H1 (cell line): ENCODE measurements around the gene CSRP1. TPM values are rescaled to one million over a fixed set of nuclear protein-coding genes. Genes with fewer than 3 reads are reported as not detected.

Source experiments
- CTCF ChIA-PET: fragments of 300-600 bp; sonication (Branson Sonifier 250); formaldehyde crosslinking; loops from one replicate; lab custom pipeline; 2021; ENCODE audit not compliant: partially characterized antibody; lab: Charles Lee
- POLR2A ChIA-PET: fragments of 300-600 bp; sonication (Branson Sonifier 250); formaldehyde crosslinking; loops from one replicate; lab custom pipeline; 2021; ENCODE audit warnings: inconsistent platforms; ENCODE audit not compliant: partially characterized antibody; lab: Charles Lee
- DNase-seq, 2 experiments: peaks; one replicate each; pipeline versions ENCODE4 v3.0.0 to v3.0.0-alpha.2; 2010 to 2022; ENCODE audit warnings: low spot score in 2 of 2, low read depth in 1 of 2, mixed read lengths in 1 of 2
- FAIRE-seq: peaks from 2 replicates; lab custom pipeline; 2011; peaks lifted over from hg19 to GRCh38; lab: Jason Lieb, UNC
- H2AFZ ChIP-seq: 2 replicates; pipeline ENCODE4 v1.8.1; 2012; ENCODE audit warnings: low read length, inconsistent platforms
- H2AK5ac ChIP-seq: 2 replicates; pipeline ENCODE4 v1.6.1; 2013; ENCODE audit warnings: low read depth, low read length
- H2BK120ac ChIP-seq: replicated peaks from 2 replicates; pipeline ENCODE3; 2013; ENCODE audit warnings: low read depth, low read length, inconsistent platforms
- H2BK12ac ChIP-seq: 2 replicates; pipeline ENCODE4 v1.6.1; 2013; ENCODE audit warnings: low read depth, low read length
- H2BK15ac ChIP-seq: 2 replicates; pipeline ENCODE4 v1.6.1; 2013; ENCODE audit warnings: low read length
- H2BK20ac ChIP-seq: 2 replicates; pipeline ENCODE4 v1.6.1; 2013; ENCODE audit warnings: low read length
- H2BK5ac ChIP-seq: 2 replicates; pipeline ENCODE4 v1.6.1; 2013; ENCODE audit warnings: low read depth, low read length
- H3K14ac ChIP-seq: 2 replicates; pipeline ENCODE4 v1.6.1; 2013; ENCODE audit warnings: inconsistent platforms; ENCODE audit not compliant: insufficient read length
- H3K18ac ChIP-seq: 2 replicates; pipeline ENCODE4 v1.6.1; 2013; ENCODE audit warnings: low read length; ENCODE audit errors: extremely low read depth
- H3K23ac ChIP-seq: 2 replicates; pipeline ENCODE4 v1.6.1; 2013; ENCODE audit warnings: inconsistent platforms; ENCODE audit not compliant: insufficient read length
- H3K23me2 ChIP-seq: 2 replicates; pipeline ENCODE4 v1.6.1; 2013; ENCODE audit warnings: low read depth, low read length
- H3K27ac ChIP-seq: 2 replicates; pipeline ENCODE4 v1.6.1; 2011; ENCODE audit warnings: low read depth, low read length, inconsistent platforms
- H3K27me3 ChIP-seq, 4 experiments: replicated peaks in 1 of 4; 1 replicate in 1 of 4; 2 replicates in 3 of 4; pipeline versions ENCODE4 v1.6.1 to v1.8.1; 2011 to 2013; ENCODE audit warnings: low read length in 3 of 4, mild to moderate bottlenecking in 3 of 4, inconsistent platforms in 2 of 4, mixed read lengths in 2 of 4, moderate library complexity in 1 of 4; ENCODE audit not compliant: control insufficient read depth in 3 of 4, insufficient read depth in 3 of 4; ENCODE audit errors: extremely low read depth in 1 of 4
- H3K36me3 ChIP-seq, 4 experiments: 2 replicates each; pipeline versions ENCODE4 v1.6.1 to v1.8.1; 2011 to 2013; ENCODE audit warnings: mild to moderate bottlenecking in 4 of 4, low read length in 3 of 4, moderate library complexity in 2 of 4, control low read depth in 1 of 4, inconsistent platforms in 1 of 4; ENCODE audit not compliant: insufficient read depth in 4 of 4, control insufficient read depth in 2 of 4
- H3K4ac ChIP-seq: replicated peaks from 2 replicates; pipeline ENCODE3; 2013; ENCODE audit warnings: low read length, low read depth, mixed read lengths, inconsistent platforms; ENCODE audit not compliant: insufficient read length
- H3K4me1 ChIP-seq, 4 experiments: replicated peaks in 1 of 4; 1 replicate in 1 of 4; 2 replicates in 3 of 4; pipeline versions ENCODE4 v1.6.1 to v1.8.1; 2011 to 2013; ENCODE audit warnings: low read length in 3 of 4, inconsistent platforms in 2 of 4, mixed read lengths in 1 of 4; ENCODE audit not compliant: insufficient read depth in 4 of 4, control insufficient read depth in 3 of 4
- H3K4me2 ChIP-seq, 2 experiments: 2 replicates each; pipeline versions ENCODE4 v1.6.1 to v1.8.1; 2011 to 2013; ENCODE audit warnings: low read depth in 2 of 2, low read length in 2 of 2, control low read depth in 1 of 2, inconsistent platforms in 1 of 2, mild to moderate bottlenecking in 1 of 2; ENCODE audit not compliant: insufficient read depth in 1 of 2
- H3K4me3 ChIP-seq, 4 experiments: fragments of 200-600, 300-600 bp in 1 of 4; sonication (generic), shearing (Covaris generic), sonication (Bioruptor Twin) in 1 of 4; 2 replicates each; pipeline versions ENCODE4 v1.5.1 to v1.8.1; 2011 to 2016; ENCODE audit warnings: low read length in 4 of 4, low read depth in 3 of 4, control low read depth in 2 of 4, inconsistent platforms in 2 of 4, mild to moderate bottlenecking in 2 of 4, mixed read lengths in 1 of 4, moderate library complexity in 1 of 4; ENCODE audit not compliant: insufficient read depth in 2 of 4; ENCODE audit errors: extremely low read depth in 1 of 4
- H3K56ac ChIP-seq: replicated peaks from 2 replicates; pipeline ENCODE3; 2013; ENCODE audit warnings: low read depth, mild to moderate bottlenecking, mixed read lengths, low read length, inconsistent platforms; ENCODE audit not compliant: insufficient read length
- H3K79me1 ChIP-seq: 2 replicates; pipeline ENCODE4 v1.6.1; 2013; ENCODE audit warnings: low read depth, low read length, control low read depth
- H3K79me2 ChIP-seq, 2 experiments: 2 replicates each; pipeline versions ENCODE4 v1.6.1 to v1.8.1; 2012 to 2013; ENCODE audit warnings: low read length in 2 of 2, mild to moderate bottlenecking in 2 of 2, inconsistent platforms in 1 of 2; ENCODE audit not compliant: insufficient read depth in 2 of 2, control insufficient read depth in 1 of 2
- H3K9ac ChIP-seq, 4 experiments: replicated peaks in 1 of 4; 1 replicate in 1 of 4; 2 replicates in 3 of 4; pipeline versions ENCODE4 v1.6.1 to v1.8.1; 2011 to 2013; ENCODE audit warnings: low read depth in 3 of 4, low read length in 3 of 4, control low read depth in 2 of 4, mild to moderate bottlenecking in 2 of 4, moderate library complexity in 2 of 4, inconsistent platforms in 1 of 4; ENCODE audit errors: extremely low read depth in 1 of 4
- H3K9me3 ChIP-seq, 2 experiments: 2 replicates each; pipeline versions ENCODE4 v1.6.1 to v1.8.1; 2012 to 2013; ENCODE audit warnings: mild to moderate bottlenecking in 2 of 2, moderate library complexity in 2 of 2, control low read depth in 1 of 2, inconsistent platforms in 1 of 2, low read depth in 1 of 2, low read length in 1 of 2, mixed read lengths in 1 of 2; ENCODE audit not compliant: insufficient read depth in 2 of 2
- H4K20me1 ChIP-seq, 2 experiments: replicated peaks in 1 of 2; 2 replicates each; pipeline versions ENCODE3 to v1.8.1; 2011 to 2013; ENCODE audit warnings: inconsistent platforms in 2 of 2, low read length in 2 of 2, mild to moderate bottlenecking in 1 of 2; ENCODE audit not compliant: insufficient read depth in 2 of 2, control insufficient read depth in 1 of 2
- H4K5ac ChIP-seq: 2 replicates; pipeline ENCODE4 v1.6.1; 2013; ENCODE audit warnings: low read length, low read depth, mixed read lengths, inconsistent platforms; ENCODE audit not compliant: insufficient read length
- H4K8ac ChIP-seq: 2 replicates; pipeline ENCODE4 v1.8.0; 2013; ENCODE audit warnings: mild to moderate bottlenecking, moderate library complexity, low read length, inconsistent platforms; ENCODE audit not compliant: insufficient read depth; ENCODE audit errors: extremely low read depth
- H4K91ac ChIP-seq: replicated peaks from 2 replicates; pipeline ENCODE3; 2013; ENCODE audit warnings: low read length, mixed read lengths, inconsistent platforms; ENCODE audit not compliant: insufficient read length
- JUN ChIP-seq: IDR thresholded peaks from 2 replicates; pipeline ENCODE4 v1.6.1; 2011; ENCODE audit warnings: low read depth, mild to moderate bottlenecking, improper control_type of control experiment, low read length
- RBBP5 ChIP-seq: IDR thresholded peaks from 2 replicates; pipeline ENCODE4 v1.7.1; 2012; ENCODE audit warnings: low read depth, mild to moderate bottlenecking, inconsistent platforms, low read length, moderate library complexity, borderline replicate concordance
- SAP30 ChIP-seq: fragments of 300-600 bp; sonication (generic); IDR thresholded peaks from 2 replicates; pipeline ENCODE4 v1.7.1; 2012; ENCODE audit warnings: low read length, moderate library complexity, mild to moderate bottlenecking, inconsistent platforms; ENCODE audit not compliant: insufficient read depth, insufficient replicate concordance
- WGBS, 2 experiments: shearing (Covaris generic) in 1 of 2; methylation state at CpG; one replicate each; pipeline versions ENCODE4 v1.1.6 to v1.1.7; 2013 to 2015; ENCODE audit warnings: low lambda C conversion rate in 2 of 2, mixed read lengths in 2 of 2, inconsistent platforms in 1 of 2, low coverage in 1 of 2, missing lambda C conversion rate in 1 of 2; ENCODE audit not compliant: insufficient replicate concordance in 2 of 2, insufficient coverage in 1 of 2, insufficient read length in 1 of 2; ENCODE audit errors: extremely low coverage in 1 of 2, missing lambda C conversion rate in 1 of 2; 5-methylcytosine and 5-hydroxymethylcytosine counted together
- polyA plus RNA-seq, 7 experiments: library from polyadenylated mRNA; depleted of rRNA in 3 of 7; stranded (reverse) in 5 of 7; unstranded in 2 of 7; fragments of >200 nt in 5 of 7; fragments of 200-250 nt in 2 of 7; gene quantifications; 1 replicate in 5 of 7; 2 replicates in 1 of 7; 4 replicates in 1 of 7; pipeline versions ENCODE4 v1.2.1 to v1.2.3, GENCODE V29; 2011 to 2013; ENCODE audit warnings: missing spikeins in 2 of 7, mixed read lengths in 2 of 7
- total RNA-seq: library from RNA; stranded (reverse); fragmentation: NEBNext Ultra II Directional; extraction: Animal tissue kit (Norgen Biotek cat#: 25700); gene quantifications from 2 replicates; pipeline ENCODE4 v1.2.1, GENCODE V29; 2021

The CSRP1 gene
- total and polyA plus RNA-seq, 2 of the 8 experiments (the other 6 are each of a cell fraction or from before 2014, with no cell fraction given), result 14.2 to 22.3 TPM

- Histone ChIP-seq H3K9ac (no peak overlapping the region), H2AK5ac (no peak overlapping the region), H2BK12ac (no peak overlapping the region), H3K36me3 (no peaks in the 10 kb centered on the region), H4K20me1 (no peaks in the 10 kb centered on the region), H2BK120ac (no peak overlapping the region), H3K4ac (no peak overlapping the region), H3K27me3 (no peaks in the 10 kb centered on the region), H3K56ac (no peak overlapping the region), H3K14ac (no peak overlapping the region), H2BK20ac (no peak overlapping the region), H3K9me3 (no peaks in the 10 kb centered on the region), H4K5ac (no peak overlapping the region), H4K91ac (no peak overlapping the region), H3K4me2 (no peak overlapping the region), H3K23me2 (no peaks in the 10 kb centered on the region; the same call in 1 of the 2 replicates), H2BK5ac (no peak overlapping the region), H3K4me3 (no peak overlapping the region), H3K18ac (no peak overlapping the region), H3K79me1 (no peaks in the 10 kb centered on the region), H2BK15ac (no peak overlapping the region), H2AFZ (no peak overlapping the region), H3K4me1 (peaks cover 0 to 6% (median 2%) of the 10 kb centered on the region in 4 experiments; a peak in 3 of 7 replicates), H3K79me2 (no peaks in the 10 kb centered on the region), H3K27ac (no peak overlapping the region), H4K8ac (no peak overlapping the region), H3K23ac (no peak overlapping the region)
- DNase-seq (no peak), FAIRE-seq (no peak)
- CTCF ChIA-PET, result interaction anchor here (1.1 to 22.6 kb wide), 6 partner anchors 11 to 239 kb away, joined by 3 to 499 read pairs (median 6); no protein-coding TSS in a partner anchor
- WGBS, 2 experiments, result 80% methylated on average over 8 of the region's 8 CpGs; no CpG with 5 or more reads in 1 of the 2 experiments
- POLR2A ChIA-PET, result no interaction called here
- no peak for TF ChIP-seq JUN
- no peak for TF ChIP-seq RBBP5
- TF ChIP-seq SAP30, result no peak
Measured at GRCh38 chr1:201553496-201554189, 46.7 kb upstream of the CSRP1 start.
